Measurements from ENCODE around the gene SSB. TPM values are rescaled to one million over a fixed set of nuclear protein-coding genes. Genes with fewer than 3 reads are reported as not detected.
A peak's percentile ranks its signal among the peaks of the same experiment; 100 is the strongest.
"Not testable (repeated sequence)": the region's sequence is repeated elsewhere in the genome, so short reads cannot be mapped to it uniquely, and the experiment has no call there.

Gene SSB
- total and polyA plus RNA-seq, 8 donors: 61.9 to 176 (median 154) TPM

DNA sequence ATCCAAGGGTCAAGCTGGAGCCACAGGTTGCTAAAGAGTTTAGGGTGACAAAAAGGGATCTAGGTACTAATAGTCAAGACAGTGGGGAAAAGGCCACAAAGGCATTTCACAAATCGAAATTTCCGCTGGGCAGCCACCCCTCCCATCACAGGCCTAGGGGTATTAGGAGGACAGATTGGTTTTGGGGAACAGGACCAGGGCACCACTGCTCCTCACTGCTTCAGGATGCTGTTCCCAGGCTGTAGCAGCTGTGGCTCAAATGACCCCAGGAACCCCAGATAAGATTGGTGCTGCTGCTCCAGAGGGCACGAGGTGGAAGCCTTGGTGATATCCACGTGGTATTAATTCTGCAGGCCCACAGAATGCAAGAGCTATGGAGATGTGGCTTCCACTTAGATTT lies 42.3 kb upstream of the SSB start:
- Histone ChIP-seq H3K36me3 (no peaks in the 10 kb centered on the region), H3K9me3 (no peaks in the 10 kb centered on the region), H3K27me3 (no peaks in the 10 kb centered on the region), H3K4me3 (no peak overlapping the region), H3K27ac (no peak overlapping the region), H3K4me1 (no peaks in the 10 kb centered on the region)
- DNase-seq: no peak
- ATAC-seq: no peak
- intact Hi-C loops (cut with DNase I): no loop called here
- TF ChIP-seq, protein P1, sequence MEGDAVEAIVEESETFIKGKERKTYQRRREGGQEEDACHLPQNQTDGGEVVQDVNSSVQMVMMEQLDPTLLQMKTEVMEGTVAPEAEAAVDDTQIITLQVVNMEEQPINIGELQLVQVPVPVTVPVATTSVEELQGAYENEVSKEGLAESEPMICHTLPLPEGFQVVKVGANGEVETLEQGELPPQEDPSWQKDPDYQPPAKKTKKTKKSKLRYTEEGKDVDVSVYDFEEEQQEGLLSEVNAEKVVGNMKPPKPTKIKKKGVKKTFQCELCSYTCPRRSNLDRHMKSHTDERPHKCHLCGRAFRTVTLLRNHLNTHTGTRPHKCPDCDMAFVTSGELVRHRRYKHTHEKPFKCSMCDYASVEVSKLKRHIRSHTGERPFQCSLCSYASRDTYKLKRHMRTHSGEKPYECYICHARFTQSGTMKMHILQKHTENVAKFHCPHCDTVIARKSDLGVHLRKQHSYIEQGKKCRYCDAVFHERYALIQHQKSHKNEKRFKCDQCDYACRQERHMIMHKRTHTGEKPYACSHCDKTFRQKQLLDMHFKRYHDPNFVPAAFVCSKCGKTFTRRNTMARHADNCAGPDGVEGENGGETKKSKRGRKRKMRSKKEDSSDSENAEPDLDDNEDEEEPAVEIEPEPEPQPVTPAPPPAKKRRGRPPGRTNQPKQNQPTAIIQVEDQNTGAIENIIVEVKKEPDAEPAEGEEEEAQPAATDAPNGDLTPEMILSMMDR (IDR thresholded peaks at IDR 0.05): no peak

DNA sequence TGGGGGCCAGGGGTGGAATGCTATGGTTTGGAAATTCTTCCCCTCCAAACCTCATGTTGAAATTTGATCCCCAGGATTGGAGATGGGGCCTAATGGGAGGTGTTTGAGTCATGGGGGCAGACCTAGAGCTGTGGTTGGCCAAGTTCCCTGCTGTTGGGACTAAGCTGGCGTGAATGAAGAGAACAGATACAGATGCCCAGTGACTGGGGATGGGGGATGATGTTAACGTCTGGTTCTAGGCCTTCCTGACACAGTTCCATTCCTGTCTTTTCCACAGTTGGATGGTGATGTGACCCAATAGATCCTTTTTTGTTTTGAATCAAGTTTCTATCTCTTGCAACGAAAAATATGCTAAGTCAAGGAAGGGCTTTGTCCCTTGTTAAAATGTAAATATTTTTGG lies 41.3 kb upstream of the SSB start:
- Histone ChIP-seq H3K27ac (no peak overlapping the region), H3K27me3 (no peaks in the 10 kb centered on the region), H3K4me3 (no peak overlapping the region), H3K9me3 (no peaks in the 10 kb centered on the region), H3K4me1 (no peaks in the 10 kb centered on the region), H3K36me3 (no peaks in the 10 kb centered on the region)
- TF ChIP-seq, protein P1 (IDR thresholded peaks at IDR 0.05): no peak
- DNase-seq: no peak
- intact Hi-C loops (cut with DNase I): no loop called here
- no peak for ATAC-seq

DNA sequence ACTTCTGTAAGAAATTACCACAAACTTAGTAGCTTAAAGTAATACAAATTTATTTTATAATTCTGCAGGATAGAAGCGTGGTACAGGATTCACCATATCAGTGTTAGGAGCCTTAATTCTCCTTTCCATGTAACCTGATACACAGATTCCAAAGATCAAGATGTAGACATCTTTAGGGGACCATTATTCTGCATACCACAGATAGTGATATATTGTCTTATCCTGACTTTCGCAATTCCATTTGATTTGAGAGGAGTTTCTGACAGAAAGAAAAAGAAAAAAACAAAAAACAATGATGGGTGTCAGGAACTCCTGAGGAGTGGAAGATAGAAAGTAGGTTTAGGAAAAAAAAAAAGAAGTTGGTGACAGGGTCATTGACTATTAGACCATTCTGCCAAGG lies 40.9 kb upstream of the SSB start:
- H3K27me3 ChIP-seq: no peaks in the 10 kb centered on the region
- H3K4me1 ChIP-seq: no peaks in the 10 kb centered on the region
- no peaks in the 10 kb centered on the region for H3K9me3 ChIP-seq
- TF ChIP-seq, protein P1 (IDR thresholded peaks at IDR 0.05): no peak
- no peaks in the 10 kb centered on the region for H3K36me3 ChIP-seq
- intact Hi-C loops (cut with DNase I): no loop called here
- DNase-seq: no peak
- ATAC-seq: no peak
- no peak overlapping the region for H3K4me3 ChIP-seq
- H3K27ac ChIP-seq: no peak overlapping the region

DNA sequence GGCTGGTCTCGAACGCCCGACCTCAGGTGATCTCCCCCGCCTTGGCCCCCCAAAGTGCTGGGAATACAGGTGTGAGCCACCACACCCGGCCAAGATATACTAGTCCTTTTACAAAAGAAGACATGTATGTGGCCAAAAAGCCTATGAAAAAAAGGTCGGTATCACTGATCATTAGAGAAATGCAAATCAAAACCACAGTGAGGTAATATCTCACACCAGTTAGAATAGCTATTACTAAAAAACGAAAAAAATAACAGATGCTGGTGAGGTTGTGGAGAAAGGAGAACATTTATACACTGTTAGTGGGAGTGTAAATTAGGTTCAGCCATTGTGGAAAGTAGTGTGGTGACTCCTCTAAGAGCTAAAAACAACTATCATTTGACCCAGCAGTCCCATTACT lies 38.7 kb upstream of the SSB start:
- intact Hi-C loops (cut with DNase I): no loop called here
- Histone ChIP-seq H3K36me3 (no peaks in the 10 kb centered on the region), H3K4me1 (no peaks in the 10 kb centered on the region), H3K4me3 (no peak overlapping the region), H3K27ac (no peak overlapping the region), H3K9me3 (no peaks in the 10 kb centered on the region), H3K27me3 (no peaks in the 10 kb centered on the region)
- DNase-seq (no peak), ATAC-seq (no peak)
- TF ChIP-seq, protein P1 (IDR thresholded peaks at IDR 0.05): no peak

DNA sequence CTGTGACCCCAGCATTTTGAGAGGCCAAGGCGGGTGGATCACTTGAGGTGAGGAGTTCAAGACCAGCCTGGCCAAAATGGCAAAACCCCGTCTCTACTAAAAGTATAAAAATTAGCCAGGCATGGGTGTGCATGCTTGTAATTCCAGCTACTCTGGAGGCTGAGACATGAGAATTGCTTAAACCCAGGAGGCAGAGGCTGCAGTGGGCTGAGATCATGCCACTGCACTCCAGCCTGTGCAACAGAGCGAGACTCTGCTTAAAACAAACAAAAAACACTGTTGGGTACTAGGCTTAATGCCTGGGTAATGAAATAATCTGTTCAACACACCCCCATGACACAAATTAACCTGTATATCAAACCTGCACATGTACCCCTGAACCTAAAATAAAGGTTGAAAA lies 37.9 kb upstream of the SSB start:
- H3K36me3 ChIP-seq; intact Hi-C loops (cut with DNase I): not testable (repeated sequence)

DNA sequence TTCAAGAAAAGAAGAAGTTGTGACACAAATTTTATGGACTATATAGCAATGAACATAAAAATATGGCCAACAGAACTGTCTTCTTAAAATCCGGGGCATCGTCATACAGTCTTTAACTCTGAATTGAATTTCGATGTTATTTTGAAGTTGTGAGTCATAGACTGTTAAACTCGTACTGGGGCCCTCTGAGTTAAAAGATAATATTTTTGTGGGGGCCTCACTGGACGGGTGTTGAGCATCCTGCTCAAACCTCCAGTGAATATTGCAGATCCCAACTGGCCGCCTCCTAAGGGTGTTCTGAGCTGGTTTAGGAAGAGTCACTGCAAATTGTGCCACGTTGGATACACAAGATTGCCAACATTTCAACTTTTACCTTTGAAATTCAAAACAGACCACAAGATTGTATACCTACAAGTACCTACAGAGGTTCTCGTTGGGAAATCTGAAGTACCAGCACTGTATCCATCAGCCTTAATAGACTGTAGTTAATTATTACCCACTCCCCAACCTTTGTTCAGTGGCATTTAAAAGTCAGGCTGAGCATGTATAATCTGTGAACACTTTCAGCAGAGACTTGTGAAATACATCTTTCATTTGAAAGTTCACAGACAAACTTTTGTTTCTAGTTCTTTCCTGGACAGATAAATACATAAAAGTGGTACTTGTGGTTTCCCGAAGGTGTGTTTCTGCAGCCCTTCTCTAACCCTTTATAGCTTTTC lies 37.3 kb upstream of the SSB start:
- peak; percentile 77 for ATAC-seq
- TF ChIP-seq, protein P1 (IDR thresholded peaks at IDR 0.05): no peak
- Histone ChIP-seq H3K27ac (no peak overlapping the region), H3K9me3 (no peaks in the 10 kb centered on the region), H3K4me3 (no peak overlapping the region), H3K27me3 (no peaks in the 10 kb centered on the region), H3K4me1 (no peaks in the 10 kb centered on the region), H3K36me3 (no peaks in the 10 kb centered on the region)
- DNase-seq: peak in 1 of 4 donors; percentile 41
- intact Hi-C loops (cut with DNase I): no loop called here

More for the DNA sequence above, 37.9 kb upstream of the SSB start:
- H3K27me3 ChIP-seq, DNase-seq, H3K4me3 ChIP-seq, H3K4me1 ChIP-seq, H3K27ac ChIP-seq, H3K9me3 ChIP-seq, ATAC-seq: not testable (repeated sequence)

Measured in left lung (tissue), 10 donors.